ENCODE results near the gene TMEM53.

Gene TMEM53

DNA sequence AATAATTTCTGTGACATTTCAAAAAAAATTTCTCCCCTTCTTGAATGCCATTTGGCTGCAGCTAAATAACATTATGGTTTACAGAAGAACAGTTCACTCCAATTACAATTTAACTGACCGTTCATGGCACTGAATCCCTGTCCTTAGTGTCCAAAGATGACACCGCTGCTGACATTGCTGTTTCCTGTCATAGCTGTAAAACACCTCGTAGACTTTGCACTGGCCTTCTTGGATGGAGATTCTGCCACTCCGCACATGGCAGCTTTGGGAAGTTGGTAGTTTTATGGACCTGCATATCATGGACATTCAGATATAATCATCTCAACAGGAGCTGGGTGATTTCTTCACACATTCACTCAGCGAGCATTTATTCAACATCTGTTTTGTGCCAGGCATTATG, 5.2 kb upstream of the TMEM53 start:
- no peaks in the 10 kb centered on the region for H3K9me3 ChIP-seq (ENCODE audit: insufficient read depth, low read length, severe bottlenecking)
- no peak overlapping the region for H3K4me2 ChIP-seq (ENCODE audit: insufficient read depth, low read length)
- no peaks in the 10 kb centered on the region for H4K20me1 ChIP-seq (ENCODE audit: insufficient read depth, low read length)
- peaks cover 7% of the 10 kb centered on the region for H3K4me1 ChIP-seq (ENCODE audit: insufficient read depth, low read length)
- H3K9ac ChIP-seq (ENCODE audit: low read depth, low read length): no peak overlapping the region
- no peak for DNase-seq
- H3K4me3 ChIP-seq (ENCODE audit: low read depth in 1 of 2, low read length in 2 of 2): no peak overlapping the region
- no peaks in the 10 kb centered on the region for H3K79me2 ChIP-seq (ENCODE audit: insufficient read depth, low read length)
- H3K27ac ChIP-seq (ENCODE audit: low read length): no peak overlapping the region
- no peak for ATAC-seq (ENCODE audit: insufficient read depth, low read depth)
- H3K36me3 ChIP-seq (ENCODE audit: insufficient read depth, low read length): no peaks in the 10 kb centered on the region
- TF ChIP-seq, protein P1, sequence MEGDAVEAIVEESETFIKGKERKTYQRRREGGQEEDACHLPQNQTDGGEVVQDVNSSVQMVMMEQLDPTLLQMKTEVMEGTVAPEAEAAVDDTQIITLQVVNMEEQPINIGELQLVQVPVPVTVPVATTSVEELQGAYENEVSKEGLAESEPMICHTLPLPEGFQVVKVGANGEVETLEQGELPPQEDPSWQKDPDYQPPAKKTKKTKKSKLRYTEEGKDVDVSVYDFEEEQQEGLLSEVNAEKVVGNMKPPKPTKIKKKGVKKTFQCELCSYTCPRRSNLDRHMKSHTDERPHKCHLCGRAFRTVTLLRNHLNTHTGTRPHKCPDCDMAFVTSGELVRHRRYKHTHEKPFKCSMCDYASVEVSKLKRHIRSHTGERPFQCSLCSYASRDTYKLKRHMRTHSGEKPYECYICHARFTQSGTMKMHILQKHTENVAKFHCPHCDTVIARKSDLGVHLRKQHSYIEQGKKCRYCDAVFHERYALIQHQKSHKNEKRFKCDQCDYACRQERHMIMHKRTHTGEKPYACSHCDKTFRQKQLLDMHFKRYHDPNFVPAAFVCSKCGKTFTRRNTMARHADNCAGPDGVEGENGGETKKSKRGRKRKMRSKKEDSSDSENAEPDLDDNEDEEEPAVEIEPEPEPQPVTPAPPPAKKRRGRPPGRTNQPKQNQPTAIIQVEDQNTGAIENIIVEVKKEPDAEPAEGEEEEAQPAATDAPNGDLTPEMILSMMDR (IDR thresholded peaks at IDR 0.05; ENCODE audit: borderline replicate concordance, extremely low read depth, low read length, poor library complexity, severe bottlenecking): no peak
- TF ChIP-seq EZH2 (IDR thresholded peaks at IDR 0.05; ENCODE audit: borderline replicate concordance, low read depth, low read length, severe bottlenecking): no peak
- H3K27me3 ChIP-seq (ENCODE audit: insufficient read depth, low read length, poor library complexity): peaks cover 3% of the 10 kb centered on the region
- H2AFZ ChIP-seq (ENCODE audit: low read depth, low read length): no peak overlapping the region

DNA sequence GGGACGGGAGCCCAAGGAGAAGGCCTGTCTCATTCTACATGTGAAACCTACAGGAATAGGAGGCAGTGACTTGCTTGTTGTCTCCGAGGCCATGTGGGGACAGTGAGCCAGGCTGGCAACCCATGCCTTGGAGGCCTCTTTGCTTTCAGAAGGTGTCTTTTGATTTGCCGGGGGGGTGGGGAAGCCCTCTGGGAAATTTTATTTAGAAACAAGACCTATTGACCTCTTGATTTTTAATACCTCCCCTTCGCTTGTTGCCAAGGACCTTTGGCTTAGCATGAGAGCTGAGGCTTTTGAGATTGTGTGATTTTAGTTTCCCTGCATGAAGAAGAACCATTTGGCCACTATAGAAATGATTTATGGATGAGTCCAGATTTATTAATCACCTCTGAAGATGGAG, 4.3 kb upstream of the TMEM53 start:
- Histone ChIP-seq H4K20me1 (ENCODE audit: insufficient read depth, low read length) (no peaks in the 10 kb centered on the region), H3K4me3 (ENCODE audit: low read depth in 1 of 2, low read length in 2 of 2) (no peak overlapping the region), H3K79me2 (ENCODE audit: insufficient read depth, low read length) (no peaks in the 10 kb centered on the region), H3K27me3 (ENCODE audit: insufficient read depth, low read length, poor library complexity) (peaks cover 3% of the 10 kb centered on the region), H3K27ac (ENCODE audit: low read length) (no peak overlapping the region), H3K4me1 (ENCODE audit: insufficient read depth, low read length) (peaks cover 15% of the 10 kb centered on the region), H3K4me2 (ENCODE audit: insufficient read depth, low read length) (no peak overlapping the region), H3K36me3 (ENCODE audit: insufficient read depth, low read length) (no peaks in the 10 kb centered on the region), H3K9me3 (ENCODE audit: insufficient read depth, low read length, severe bottlenecking) (no peaks in the 10 kb centered on the region), H2AFZ (ENCODE audit: low read depth, low read length) (no peak overlapping the region), H3K9ac (ENCODE audit: low read depth, low read length) (no peak overlapping the region)
- ATAC-seq (ENCODE audit: insufficient read depth, low read depth) (no peak), DNase-seq (no peak)
- TF ChIP-seq, protein P1 (IDR thresholded peaks at IDR 0.05; ENCODE audit: borderline replicate concordance, extremely low read depth, low read length, poor library complexity, severe bottlenecking): no peak
- no peak for TF ChIP-seq EZH2 (IDR thresholded peaks at IDR 0.05; ENCODE audit: borderline replicate concordance, low read depth, low read length, severe bottlenecking)

DNA sequence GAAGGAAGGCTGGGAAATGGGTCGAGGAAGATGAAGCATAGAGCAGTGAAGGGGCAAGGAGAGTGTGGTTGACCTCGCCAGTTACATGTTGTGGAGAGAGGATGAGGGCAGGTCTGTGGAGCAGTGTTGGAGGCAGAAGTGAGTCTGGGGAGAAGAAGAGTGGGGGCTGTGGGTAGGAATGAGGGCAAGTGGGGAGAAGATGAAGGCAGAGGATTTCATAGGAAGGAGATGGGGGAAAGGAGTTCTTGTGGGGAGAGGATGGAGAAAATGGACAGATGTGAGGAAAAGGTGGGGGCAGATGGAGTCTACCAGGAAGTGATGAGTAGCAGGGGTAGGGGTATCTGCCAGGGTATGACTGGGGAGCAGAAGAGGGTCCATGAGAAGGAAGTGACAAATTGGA, 3.8 kb upstream of the TMEM53 start:
- no peaks in the 10 kb centered on the region for H4K20me1 ChIP-seq (ENCODE audit: insufficient read depth, low read length)
- DNase-seq (no peak), ATAC-seq (ENCODE audit: insufficient read depth, low read depth) (no peak)
- H3K79me2 ChIP-seq (ENCODE audit: insufficient read depth, low read length): no peaks in the 10 kb centered on the region
- H3K9ac ChIP-seq (ENCODE audit: low read depth, low read length): no peak overlapping the region
- TF ChIP-seq, protein P1 (IDR thresholded peaks at IDR 0.05; ENCODE audit: borderline replicate concordance, extremely low read depth, low read length, poor library complexity, severe bottlenecking): no peak
- TF ChIP-seq EZH2 (IDR thresholded peaks at IDR 0.05; ENCODE audit: borderline replicate concordance, low read depth, low read length, severe bottlenecking): no peak
- H3K36me3 ChIP-seq (ENCODE audit: insufficient read depth, low read length): no peaks in the 10 kb centered on the region
- peaks cover 3% of the 10 kb centered on the region for H3K27me3 ChIP-seq (ENCODE audit: insufficient read depth, low read length, poor library complexity)
- H3K27ac ChIP-seq (ENCODE audit: low read length): no peak overlapping the region
- no peaks in the 10 kb centered on the region for H3K9me3 ChIP-seq (ENCODE audit: insufficient read depth, low read length, severe bottlenecking)
- H2AFZ ChIP-seq (ENCODE audit: low read depth, low read length): no peak overlapping the region
- H3K4me1 ChIP-seq (ENCODE audit: insufficient read depth, low read length): peaks cover 20% of the 10 kb centered on the region
- no peak overlapping the region for H3K4me2 ChIP-seq (ENCODE audit: insufficient read depth, low read length)
- no peak overlapping the region for H3K4me3 ChIP-seq (ENCODE audit: low read depth in 1 of 2, low read length in 2 of 2)

All from DND-41 (cell line).